Activated effector memory CD4-positive, alpha-beta T cell treated with anti-CD3 and anti-CD28 coated beads, Interleukin-2, amount 50 U/mL, for 16 hours (primary cell): ENCODE measurements around the gene FKBP6.
"Not testable (repeated sequence)": the region's sequence is repeated elsewhere in the genome, so short reads cannot be mapped to it uniquely, and the experiment has no call there.

ENCODE experiments used
- DNase-seq: peaks from one replicate; pipeline ENCODE4 v3.0.0-alpha.2; 2020

FKBP6 gene, protein sequence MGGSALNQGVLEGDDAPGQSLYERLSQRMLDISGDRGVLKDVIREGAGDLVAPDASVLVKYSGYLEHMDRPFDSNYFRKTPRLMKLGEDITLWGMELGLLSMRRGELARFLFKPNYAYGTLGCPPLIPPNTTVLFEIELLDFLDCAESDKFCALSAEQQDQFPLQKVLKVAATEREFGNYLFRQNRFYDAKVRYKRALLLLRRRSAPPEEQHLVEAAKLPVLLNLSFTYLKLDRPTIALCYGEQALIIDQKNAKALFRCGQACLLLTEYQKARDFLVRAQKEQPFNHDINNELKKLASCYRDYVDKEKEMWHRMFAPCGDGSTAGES

DNA sequence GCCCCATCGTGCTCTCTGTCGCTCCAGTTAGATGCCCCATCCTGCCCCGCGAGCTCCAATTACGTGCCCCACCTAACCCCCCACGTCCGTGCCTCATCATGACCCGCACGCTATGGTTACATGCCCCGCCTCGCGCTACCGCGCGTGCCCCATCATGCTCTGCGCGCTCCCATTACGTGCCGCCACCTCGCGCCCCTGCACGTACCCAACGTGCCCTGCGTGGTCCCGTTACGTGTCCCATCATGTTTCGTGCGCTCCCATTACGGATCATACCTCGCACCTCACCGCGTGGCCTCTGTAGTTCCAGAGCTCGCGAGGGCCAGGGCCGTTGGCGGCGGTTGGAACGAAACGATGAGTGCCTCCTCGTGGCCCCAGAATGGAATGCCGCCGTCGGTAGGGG is at the start of gene FKBP6, which contains the start of gene TRIM50:
Gene FKBP6, plus strand, starts transcription at position 240 of the 400 bp plus-strand sequence. CDS start 268 bp downstream, outside the sequence.
Gene TRIM50, minus strand, starts transcription at position 161 of the 400 bp plus-strand sequence. CDS start 3,295 bp downstream, outside the sequence.
- not testable (repeated sequence) for DNase-seq

DNA sequence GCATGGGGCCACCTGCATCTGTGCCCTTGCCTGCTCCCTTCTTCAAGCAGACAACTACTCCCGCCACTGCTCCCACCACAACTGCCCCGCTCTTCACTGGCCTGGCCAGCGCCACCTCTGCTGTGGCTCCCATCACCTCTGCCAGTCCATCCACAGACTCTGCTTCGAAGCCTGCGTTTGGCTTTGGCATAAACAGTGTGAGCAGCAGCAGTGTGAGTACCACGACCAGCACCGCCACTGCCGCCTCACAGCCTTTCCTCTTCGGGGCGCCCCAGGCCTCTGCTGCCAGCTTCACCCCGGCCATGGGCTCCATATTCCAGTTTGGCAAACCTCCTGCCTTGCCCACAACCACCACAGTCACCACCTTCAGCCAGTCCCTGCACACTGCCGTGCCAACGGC is 30.7 kb upstream of the FKBP6 start:
- not testable (repeated sequence) for DNase-seq

DNA sequence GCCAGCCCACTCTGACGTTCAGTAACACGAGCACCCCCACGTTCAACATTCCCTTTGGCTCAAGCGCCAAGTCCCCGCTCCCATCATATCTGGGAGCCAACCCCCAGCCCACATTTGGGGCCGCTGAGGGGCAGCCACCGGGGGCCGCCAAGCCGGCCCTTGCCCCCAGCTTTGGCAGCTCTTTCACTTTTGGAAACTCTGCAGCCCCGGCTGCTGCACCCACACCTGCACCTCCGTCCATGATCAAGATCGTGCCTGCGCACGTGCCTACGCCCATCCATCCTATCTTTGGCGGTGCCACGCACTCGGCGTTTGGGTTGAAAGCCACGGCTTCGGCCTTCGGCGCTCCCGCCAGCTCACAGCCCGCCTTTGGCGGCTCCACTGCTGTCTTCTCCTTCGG is 30.3 kb upstream of the FKBP6 start:
- DNase-seq, result not testable (repeated sequence)

DNA sequence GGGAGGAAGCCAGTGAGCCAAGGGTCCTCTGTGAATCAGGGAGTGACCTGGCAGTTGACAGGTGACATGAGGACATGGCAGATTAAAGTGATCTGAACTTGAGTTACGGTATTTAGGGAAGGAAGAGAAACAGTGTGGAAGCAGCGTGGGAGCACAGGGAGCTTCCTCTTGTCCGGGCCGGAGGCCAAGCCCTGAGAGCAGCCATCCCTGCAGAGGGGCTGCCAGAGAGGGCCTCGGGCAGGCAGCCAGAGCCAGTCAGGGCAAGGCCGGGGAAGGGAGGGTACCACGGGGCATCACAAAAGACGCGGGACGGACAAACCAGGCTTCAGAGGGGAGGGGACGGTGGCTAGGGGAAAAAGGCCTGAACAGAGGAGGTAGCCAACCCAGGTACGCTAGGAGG is 28.1 kb upstream of the FKBP6 start:
- not testable (repeated sequence) for DNase-seq

DNA sequence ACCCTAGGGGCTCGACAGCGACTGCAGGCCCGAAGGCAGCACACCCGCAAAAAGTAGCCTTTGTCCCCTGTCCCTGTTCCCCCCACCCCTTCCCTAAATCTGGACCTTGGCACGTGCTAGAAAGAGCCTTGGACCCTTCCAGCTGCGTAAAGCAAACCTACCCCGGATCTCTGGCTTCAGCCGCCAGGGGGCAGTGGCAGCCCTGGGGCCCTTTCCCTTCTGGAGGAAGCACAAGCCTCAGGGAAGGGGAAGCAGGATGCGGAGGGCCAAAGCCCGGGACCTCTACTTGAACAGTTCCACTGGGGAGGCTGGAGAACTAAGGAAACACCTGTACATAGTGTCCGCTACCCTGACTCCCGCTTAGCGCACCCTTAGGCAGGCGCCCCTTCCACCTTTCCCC is 26.9 kb upstream of the FKBP6 start:
- DNase-seq, result not testable (repeated sequence)

DNA sequence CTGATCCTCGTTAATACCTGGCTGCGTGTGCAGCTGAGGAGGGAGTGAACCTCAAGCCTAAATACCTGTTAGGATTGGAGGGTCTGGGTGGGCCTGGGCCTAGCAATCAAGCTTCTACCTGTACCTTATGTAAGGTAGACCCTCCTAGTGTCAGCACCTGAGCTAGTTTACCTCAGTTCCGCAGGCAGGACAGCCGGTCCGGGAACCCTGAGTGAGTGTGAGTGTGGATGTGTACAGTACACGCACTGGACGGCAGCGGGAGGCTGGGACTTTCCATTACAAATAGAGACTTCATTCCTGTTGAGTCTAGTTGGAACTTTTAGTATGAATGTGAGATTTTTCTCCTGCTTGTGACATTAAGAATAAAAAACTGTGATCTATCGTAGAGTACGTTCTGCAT is 25.1 kb upstream of the FKBP6 start:
- DNase-seq, result not testable (repeated sequence)

DNA sequence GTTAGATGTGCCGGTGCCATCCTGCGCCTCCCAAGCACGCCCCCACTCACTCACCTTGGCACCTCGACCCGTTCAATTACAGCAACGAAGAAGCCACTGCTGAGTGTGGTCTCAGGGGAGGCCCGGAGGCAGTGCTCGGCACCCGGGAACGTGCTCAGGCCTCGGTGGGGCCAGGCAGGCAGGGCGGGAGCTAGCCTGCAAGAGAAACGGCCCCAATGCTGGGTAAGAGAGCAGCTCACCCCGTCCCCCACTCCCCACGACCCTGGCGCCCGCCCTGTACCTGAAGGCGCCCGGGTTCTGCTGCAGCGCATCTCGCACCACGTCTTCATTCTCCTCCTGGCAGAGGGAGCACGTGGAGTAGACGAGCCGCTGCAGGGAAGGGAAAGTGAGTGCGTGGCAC is 24.4 kb upstream of the FKBP6 start:
- no peak for DNase-seq

DNA sequence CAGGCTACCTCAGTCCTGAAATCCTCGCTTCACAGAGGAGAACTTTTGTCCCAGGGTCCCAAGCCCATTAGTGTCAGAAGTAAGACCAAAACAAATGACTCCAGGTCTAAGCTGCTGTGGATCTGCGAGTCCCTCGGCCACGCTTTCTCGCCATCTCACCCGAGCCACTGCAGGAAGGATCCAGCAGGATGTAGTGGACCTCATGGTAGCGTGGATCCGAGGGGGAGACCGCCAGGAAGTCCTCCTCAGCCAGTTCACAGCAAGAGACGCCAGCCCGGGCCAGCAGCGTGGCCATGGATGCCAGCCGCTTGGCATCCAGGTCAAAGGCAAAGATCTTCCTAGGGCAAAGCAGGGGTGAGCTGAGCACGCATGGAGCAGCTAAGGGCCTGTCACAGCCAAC is 23.9 kb upstream of the FKBP6 start:
- DNase-seq, result no peak

DNA sequence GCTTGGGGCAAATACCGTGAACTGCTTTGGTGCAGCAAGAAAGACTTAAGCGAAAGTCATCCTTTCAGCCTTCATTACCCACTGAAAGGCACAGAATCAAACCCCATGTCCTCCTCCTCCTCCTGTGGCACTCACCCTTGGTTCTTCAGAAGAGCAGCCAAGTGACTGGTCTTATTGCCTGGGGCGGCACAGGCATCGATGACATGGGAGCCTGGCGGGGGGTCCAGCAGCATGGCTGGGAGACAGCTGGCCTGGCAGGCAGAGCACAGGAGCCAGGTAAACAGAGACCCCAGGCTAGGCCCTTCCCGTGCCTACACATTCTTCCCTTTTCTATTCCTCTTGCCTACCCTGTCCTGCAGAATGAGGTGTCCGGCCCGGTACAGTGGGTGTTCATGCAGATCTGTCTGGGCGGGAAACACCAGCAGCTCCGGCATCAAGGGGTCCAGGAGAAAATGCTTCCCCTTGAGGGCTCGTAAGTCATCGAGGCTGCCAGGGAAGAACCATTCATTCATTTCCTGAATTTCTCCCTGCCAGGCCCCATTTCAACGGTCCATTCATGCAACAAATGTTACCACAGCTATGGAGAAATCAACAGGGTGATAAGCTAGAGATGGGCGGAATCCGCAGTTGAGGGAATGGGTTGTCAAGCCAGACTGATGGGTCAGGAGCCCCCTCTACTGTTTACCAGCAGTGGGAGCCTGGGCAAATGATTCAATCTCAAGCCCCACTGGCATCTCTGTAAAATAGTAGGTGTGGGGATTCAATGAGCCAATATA is 23.2 kb upstream of the FKBP6 start:
- DNase-seq, result not testable (repeated sequence)

DNA sequence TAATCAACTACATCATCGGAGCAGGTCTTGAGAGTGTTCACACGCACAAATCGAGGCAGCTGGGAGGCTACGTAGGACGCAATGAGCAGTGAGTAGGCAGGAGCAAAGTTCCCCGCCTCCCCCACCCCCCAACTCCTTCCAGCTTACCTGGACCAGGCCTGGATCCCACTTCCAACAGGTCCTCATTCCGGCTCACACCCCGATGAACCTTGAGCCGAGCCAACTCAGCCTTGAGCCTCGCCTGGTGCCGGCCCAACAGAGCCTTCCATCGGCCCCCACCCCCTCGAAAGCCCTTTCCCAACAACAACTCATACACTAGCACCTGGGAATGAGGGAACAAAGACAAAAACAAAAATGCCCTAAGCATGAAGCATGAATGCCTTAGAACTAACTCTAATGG is 20.5 kb upstream of the FKBP6 start:
- peak; percentile 31 for DNase-seq

DNA sequence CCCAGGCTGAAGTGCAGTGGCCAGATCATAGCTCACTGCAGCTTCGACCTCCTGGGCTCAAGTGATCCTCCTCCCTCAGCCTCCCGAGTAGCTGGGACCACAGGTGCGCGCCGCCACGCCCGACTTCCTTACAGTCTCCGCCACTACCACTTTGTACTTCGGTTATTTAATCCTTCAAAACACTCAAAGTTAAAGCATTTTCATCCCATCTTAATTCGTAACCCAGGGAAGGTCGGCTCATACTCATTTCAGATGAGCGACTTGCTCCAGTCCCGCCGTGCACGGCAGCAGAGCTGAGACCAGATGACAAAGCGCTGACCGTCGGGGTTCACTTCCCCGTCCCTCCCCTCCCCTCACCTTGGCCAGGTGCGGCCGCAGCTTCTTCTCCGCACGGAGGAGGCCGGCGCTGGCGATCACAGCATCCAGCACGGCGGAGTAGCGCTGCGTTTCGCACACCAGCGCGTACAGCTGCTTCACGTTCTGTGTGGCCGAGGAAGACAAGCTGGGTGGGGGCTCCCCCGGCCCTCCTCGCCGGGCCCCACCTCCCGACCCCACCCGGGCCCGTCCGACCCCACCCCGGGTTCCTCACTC is 19.8 kb upstream of the FKBP6 start:
- no peak for DNase-seq

DNA sequence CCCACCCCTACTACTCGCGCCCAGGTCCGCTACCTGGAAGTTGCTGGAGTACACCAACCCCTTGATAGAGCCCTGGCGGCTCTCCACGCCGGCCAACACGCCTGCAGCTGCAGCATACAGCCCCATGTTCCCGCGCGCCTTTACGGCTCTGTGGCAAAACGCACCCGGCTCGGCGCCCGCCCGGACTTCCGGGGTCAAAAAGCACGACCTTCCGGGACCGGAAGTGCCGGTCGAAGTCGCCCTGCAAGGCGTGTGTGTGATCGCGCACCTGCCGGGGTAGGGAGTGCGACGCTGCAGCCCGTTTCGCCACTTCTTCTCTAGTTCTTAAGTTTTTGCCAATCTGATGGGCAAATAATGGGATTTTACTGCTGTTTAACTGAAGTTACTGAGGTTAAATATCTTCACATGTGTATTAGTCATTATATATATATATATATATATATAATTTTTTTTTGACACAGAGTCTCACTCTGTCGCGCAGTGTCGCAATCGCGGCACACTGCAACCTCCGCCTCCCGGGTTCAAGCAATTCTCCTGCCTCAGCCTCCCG is 19.2 kb upstream of the FKBP6 start, which contains the start of gene NSUN5:
Gene NSUN5, minus strand, starts transcription at position 162 of the 550 bp plus-strand sequence. Its CDS starts 36 bp downstream, at position 126.
- peak; percentile 96 for DNase-seq

DNA sequence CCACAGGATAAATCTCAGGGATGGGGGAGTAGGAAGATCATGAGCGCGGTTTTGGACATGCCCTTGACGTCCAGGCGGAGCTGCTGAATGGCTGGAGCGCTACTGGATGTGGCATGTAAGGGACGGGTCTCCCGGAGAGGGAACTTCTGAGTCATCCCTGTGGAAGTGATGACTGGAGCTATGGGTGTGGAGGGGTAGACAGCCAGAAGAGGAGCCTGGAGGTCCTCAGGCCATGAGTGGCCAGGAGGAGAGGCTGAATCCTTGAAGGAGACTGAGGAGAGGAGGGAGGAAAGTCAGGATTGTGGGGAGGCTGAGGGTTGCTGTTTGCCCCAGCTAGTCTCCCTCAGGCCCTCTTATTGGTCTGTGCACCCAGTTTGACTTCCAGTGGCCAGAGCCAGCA is 16.5 kb upstream of the FKBP6 start:
- DNase-seq, result not testable (repeated sequence)

DNA sequence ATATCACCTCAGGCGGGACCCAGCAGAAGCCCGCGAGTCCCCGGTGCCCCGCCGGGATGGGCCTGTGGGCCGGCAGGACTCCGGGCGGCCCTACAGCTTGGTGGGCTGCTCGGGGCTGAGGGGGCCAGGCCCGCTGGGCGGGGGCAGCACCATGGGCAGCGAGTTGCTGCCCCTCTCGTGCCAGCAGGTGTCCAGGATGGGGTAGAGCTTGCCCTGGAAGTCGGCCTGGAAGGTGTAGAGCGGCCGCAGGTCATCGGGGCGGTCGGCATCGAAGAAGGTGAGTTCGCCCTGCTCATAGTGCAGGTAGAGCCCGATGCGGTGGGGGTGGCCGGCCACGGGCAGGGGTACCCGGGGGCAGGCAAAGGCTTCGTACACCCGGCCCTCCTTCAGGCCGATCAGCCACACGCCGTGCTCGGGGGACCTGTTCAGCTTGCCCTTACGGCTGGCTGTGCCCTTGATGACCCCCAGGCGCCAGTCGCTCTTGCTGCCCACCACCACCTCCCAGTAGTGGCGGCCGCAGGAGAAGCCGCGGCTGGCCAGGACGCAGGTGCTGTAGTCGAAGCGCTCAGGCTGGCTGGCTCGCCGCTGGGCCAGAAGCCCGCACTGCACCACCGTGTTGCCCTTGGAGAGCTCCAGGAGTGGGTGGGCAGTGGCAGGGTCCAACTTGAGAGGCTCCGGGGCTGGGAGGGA is 15.0 kb upstream of the FKBP6 start:
- DNase-seq, result no peak

DNA sequence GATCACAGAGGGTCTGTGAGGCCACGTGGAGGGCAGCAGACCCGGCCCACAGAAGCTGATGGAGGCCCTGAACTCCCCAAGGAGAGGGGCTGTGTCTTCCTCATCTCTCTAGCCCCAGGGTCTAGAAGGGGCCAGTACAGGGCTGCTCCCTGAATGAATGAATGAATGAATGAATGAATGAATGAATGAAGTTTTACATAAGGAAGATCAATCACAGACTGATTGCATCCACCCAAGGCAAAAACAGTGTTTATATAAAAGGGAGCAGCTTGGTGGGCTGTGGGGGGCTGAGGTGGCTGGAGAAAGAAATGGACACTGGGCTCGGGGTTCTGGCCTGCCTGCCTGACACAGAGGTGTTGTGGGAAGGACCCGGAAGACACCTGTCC is 14.4 kb upstream of the FKBP6 start:
- DNase-seq, result no peak

DNA sequence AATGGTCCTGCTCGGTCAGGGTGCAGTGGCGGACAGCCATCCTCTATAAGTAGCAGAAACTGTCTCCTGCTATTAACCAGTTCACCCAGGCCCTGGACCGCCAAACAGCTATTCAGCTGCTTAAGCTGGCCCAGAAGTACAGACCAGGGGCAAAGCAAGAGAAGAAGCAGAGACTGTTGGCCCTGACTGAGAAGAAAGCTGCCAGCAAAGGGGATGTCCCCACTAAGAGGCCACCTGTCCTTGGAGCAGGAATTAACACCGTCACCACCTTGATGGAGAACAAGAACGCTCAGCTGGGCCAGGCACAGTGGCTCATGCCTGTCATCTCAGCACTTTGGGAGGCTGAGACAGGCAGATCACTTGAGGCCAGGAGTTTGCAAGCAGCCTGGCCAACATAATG is 13.7 kb upstream of the FKBP6 start:
- no peak for DNase-seq

DNA sequence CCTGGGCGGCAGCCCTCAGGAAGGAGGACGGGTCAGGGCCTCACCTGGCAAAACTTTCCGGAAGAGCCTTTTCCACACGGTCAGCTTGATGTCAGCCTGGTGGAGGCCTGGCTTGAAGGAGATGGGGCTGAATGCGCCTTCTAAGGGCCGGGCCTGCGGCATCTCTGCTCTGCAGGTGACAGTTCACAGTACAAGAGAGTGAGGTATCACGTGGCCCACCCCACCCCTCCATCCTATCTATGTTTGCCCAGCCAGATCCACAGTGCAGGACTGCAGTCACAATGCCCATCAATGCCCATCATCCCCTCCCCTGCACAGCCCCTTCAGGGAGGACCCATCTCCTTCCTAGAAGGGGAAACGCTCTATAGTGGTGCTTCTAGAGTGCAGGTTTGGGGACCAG is 11.4 kb upstream of the FKBP6 start:
- DNase-seq, result no peak

DNA sequence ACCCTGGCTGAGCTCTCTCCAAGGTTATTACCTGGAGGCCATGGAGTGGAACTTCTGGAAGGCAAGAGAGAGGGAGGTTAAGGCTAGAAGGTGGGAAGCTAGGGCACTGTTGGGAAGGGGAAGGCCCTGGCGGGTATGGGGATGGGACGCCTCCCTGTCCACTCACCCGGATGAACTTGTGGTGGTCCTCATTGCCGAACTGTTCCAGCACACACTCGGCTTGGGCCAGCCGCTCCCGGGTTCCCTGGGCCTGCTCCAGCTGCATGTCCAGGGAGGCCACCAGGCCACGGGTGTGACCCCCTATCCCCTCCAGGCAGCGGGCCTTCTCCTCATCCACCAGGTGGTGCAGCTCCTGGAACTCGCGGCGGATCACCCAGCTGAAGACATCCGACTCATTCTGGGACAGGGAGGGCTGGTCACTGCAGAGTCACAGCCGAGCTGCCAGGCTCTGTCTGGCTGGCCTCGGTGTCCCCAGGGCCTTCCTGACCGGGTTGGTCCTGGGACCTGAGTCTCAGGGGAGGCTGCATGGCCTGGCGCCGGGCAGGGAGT is 9.2 kb upstream of the FKBP6 start:
- not testable (repeated sequence) for DNase-seq

DNA sequence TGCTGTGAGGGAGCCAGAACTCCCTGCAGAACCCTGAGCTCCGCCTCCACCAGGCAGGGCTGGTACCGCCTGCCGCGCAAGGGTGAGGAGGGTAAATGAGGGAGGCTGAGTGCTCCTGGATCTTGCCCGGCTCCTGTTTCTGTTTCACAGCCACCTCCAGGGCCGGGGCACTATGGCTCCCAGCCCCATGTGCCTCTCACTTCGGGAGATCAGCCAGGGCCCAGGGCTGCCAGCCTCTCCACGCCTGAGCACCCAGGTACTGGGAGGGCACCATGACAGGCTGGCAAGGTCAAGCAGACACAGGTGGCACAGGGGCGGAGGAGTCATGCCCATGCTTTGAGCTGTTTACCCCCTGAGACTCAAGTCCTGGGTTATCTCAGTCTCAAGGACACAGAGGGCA is 8.4 kb upstream of the FKBP6 start:
- DNase-seq, result not testable (repeated sequence)

DNA sequence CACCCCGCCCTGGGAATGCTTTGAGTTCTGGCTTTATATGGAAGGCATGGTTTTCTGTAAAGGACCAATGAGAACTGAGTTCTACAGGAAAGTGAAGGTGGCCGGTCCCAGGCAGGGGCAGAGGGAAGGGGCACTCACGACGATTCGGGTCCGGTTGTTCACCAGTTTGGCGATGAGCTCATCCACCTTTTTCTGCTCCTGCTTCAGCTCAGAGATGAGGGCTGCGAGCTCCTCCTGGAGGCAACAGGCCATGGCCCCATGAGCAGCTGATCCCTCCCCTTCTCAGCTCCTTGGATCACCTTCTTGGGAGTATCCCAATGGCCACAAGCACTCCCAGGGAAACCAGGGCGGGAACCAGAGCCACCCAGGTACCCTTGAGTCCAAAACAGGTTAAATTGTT is 8.0 kb upstream of the FKBP6 start:
- not testable (repeated sequence) for DNase-seq

DNA sequence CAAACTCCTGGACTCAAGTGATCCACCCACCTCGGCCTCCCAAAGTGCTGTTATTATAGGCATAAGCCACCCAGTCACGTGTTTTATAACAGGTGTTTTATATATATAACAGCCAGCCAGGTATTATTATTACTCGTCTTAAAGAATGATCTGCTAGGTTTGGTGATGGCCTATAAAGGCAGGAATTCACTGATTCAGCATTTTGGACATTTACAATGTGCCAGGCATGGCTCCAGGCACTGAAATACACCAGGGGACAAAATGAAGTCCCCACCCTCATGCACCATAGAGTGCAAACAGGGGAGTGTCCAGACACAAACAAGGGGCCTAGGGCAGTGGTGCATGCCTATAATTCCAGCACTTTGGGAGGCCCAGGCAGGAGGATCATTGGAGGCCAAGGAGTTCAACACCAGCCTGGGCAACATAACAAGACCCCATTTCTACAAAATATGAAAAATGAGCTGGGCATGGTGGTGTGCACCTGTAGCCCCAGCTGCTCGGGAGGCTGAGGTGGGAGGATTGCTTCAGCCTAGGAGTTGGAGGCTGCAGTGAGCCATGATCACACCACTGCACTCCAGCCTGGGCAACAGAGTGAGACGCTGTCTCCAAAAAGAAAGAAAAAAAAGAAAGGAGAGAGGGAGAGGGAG is 4.4 kb upstream of the FKBP6 start:
- DNase-seq, result not testable (repeated sequence)
